Retinal pigment epithelial cell (primary cell): ENCODE data around the gene DOCK6.
"Not testable (repeated sequence)": the region's sequence is repeated elsewhere in the genome, so short reads cannot be mapped to it uniquely, and the experiment has no call there.

Experiments used
- DNase-seq: peaks from one replicate; pipeline ENCODE4 v3.0.0-alpha.2; 2010; ENCODE audit warnings: low read depth
- H3K4me3 ChIP-seq: 2 replicates; pipeline ENCODE4 v1.5.1; 2011; ENCODE audit warnings: mild to moderate bottlenecking, low read length, control low read depth, moderate library complexity
- CTCF ChIP-seq: conservative IDR thresholded peaks from 2 replicates; pipeline ENCODE4 v1.5.1; 2011; ENCODE audit warnings: low read depth, low read length, control low read depth, inconsistent platforms

Gene DOCK6

GRCh38 chr19:11164879-11165406, 97.4 kb downstream of the DOCK6 start:
- DNase-seq = no peak
- H3K4me3 ChIP-seq = no peak overlapping the region
- no peak for TF ChIP-seq CTCF

- DNase-seq = no peak
- no peak for TF ChIP-seq CTCF
- no peak overlapping the region for H3K4me3 ChIP-seq
Observed at GRCh38 chr19:11164296-11164695, 98.0 kb downstream of the DOCK6 start.

GRCh38 chr19:11160440-11160768, 101.9 kb downstream of the DOCK6 start:
- not testable (repeated sequence) for DNase-seq, H3K4me3 ChIP-seq

- no peak overlapping the region for H3K4me3 ChIP-seq
- TF ChIP-seq CTCF = no peak
- no peak for DNase-seq
Observed at GRCh38 chr19:11159598-11160439, 102.5 kb downstream of the DOCK6 start.

- H3K4me3 ChIP-seq = peak within 1 kb of the TSS; percentile 82
- DNase-seq = peak; percentile 96
- no peak for TF ChIP-seq CTCF
Observed at GRCh38 chr19:11155373-11156120, 106.8 kb downstream of the DOCK6 start, which contains the start of gene SPC24. SPC24 (minus strand) TSS chr19:11155782; CDS start chr19:11155776, 6 bp downstream.

GRCh38 chr19:11154683-11155047, 107.7 kb downstream of the DOCK6 start:
- peak overlapping the region; percentile 82 for H3K4me3 ChIP-seq
- no peak for TF ChIP-seq CTCF

GRCh38 chr19:11152318-11153062, 109.8 kb downstream of the DOCK6 start:
- H3K4me3 ChIP-seq = no peak overlapping the region
- TF ChIP-seq CTCF = no peak
- peak; percentile 82 for DNase-seq

More at GRCh38 chr19:11154683-11155047, 107.7 kb downstream of the DOCK6 start:
- no peak for DNase-seq
